A673 (cell line): ENCODE measurements around the gene ACMSD. TPM values are rescaled to one million over a fixed set of nuclear protein-coding genes. Genes with fewer than 3 reads are reported as not detected.
A peak's percentile ranks its signal among the peaks of the same experiment; 100 is the strongest.

Source experiments
- BruUV-seq: library from RNA; stranded (reverse); fragments of 400-500 nt; replicated peaks from 2 replicates; lab custom pipeline; 2021; lab: Mats Ljungman, UMichigan
- CTCF ChIA-PET: fragments of 300-600 bp; sonication (Branson Sonifier 250); formaldehyde crosslinking; loops from one replicate; lab custom pipeline; 2022; ENCODE audit warnings: antibody characterized with exemption; lab: Charles Lee
- POLR2A ChIA-PET: fragments of 300-600 bp; sonication (Branson Sonifier 250); formaldehyde crosslinking; loops from one replicate; lab custom pipeline; 2022; ENCODE audit warnings: antibody characterized with exemption; ENCODE audit not compliant: low non-redundant PET; lab: Charles Lee
- DNase-seq: peaks from one replicate; pipeline ENCODE4 v3.0.0-alpha.2; 2015; ENCODE audit warnings: low spot score
- H3K27ac ChIP-seq: fragments of 200-600 bp; sonication (generic); 2 replicates; pipeline ENCODE4 v1.5.1; 2016; ENCODE audit warnings: mixed run types, low read depth, mild to moderate bottlenecking, mixed read lengths, antibody characterized with exemption, low read length; ENCODE audit not compliant: poor library complexity, severe bottlenecking
- H3K27me3 ChIP-seq: fragments of 200-600 bp; sonication (generic); replicated peaks from 2 replicates; pipeline ENCODE4 v1.6.1; 2017; ENCODE audit warnings: mixed run types, low read depth, mild to moderate bottlenecking, mixed read lengths, antibody characterized with exemption, low read length; ENCODE audit not compliant: insufficient read depth, poor library complexity
- H3K36me3 ChIP-seq: fragments of 200-600 bp; sonication (generic); 2 replicates; pipeline ENCODE4 v1.6.1; 2016; ENCODE audit warnings: mixed run types, mild to moderate bottlenecking, mixed read lengths, antibody characterized with exemption, low read length; ENCODE audit not compliant: insufficient read depth, poor library complexity, severe bottlenecking
- H3K4me1 ChIP-seq: fragments of 200-600 bp; sonication (generic); 2 replicates; pipeline ENCODE4 v1.6.1; 2017; ENCODE audit warnings: mixed run types, mild to moderate bottlenecking, mixed read lengths, antibody characterized with exemption, low read length; ENCODE audit not compliant: insufficient read depth, poor library complexity, severe bottlenecking
- H3K4me3 ChIP-seq: fragments of 200-600 bp; sonication (generic); 2 replicates; pipeline ENCODE4 v1.5.1; 2016; ENCODE audit warnings: low read depth, mixed run types, mild to moderate bottlenecking, mixed read lengths, low read length; ENCODE audit not compliant: poor library complexity, severe bottlenecking
- H3K9me3 ChIP-seq: fragments of 200-600 bp; sonication (generic); 2 replicates; pipeline ENCODE4 v1.6.1; 2016; ENCODE audit warnings: mixed run types, low read depth, mild to moderate bottlenecking, mixed read lengths, antibody characterized with exemption, low read length; ENCODE audit not compliant: poor library complexity, severe bottlenecking
- EZH2 ChIP-seq: fragments of 200-600 bp; sonication (generic); IDR thresholded peaks from 2 replicates; pipeline ENCODE4 v1.6.1; 2017; ENCODE audit warnings: borderline replicate concordance, low read depth, mild to moderate bottlenecking, mixed read lengths, antibody characterized with exemption, low read length; ENCODE audit not compliant: poor library complexity, severe bottlenecking
- intact Hi-C: fragments of 100-400 bp; cut with micrococcal nuclease; formaldehyde crosslinking; loops from one replicate; pipeline ENCODE4 v1.10.0; 2022; ENCODE audit not compliant: unreplicated experiment
- total RNA-seq: library from RNA; stranded (reverse); gene quantifications from 2 replicates; pipeline ENCODE4 v1.2.3, GENCODE V29; 2021
- TF ChIP-seq, protein P1 (sequence below): fragments of 300-800, 200-600 bp; sonication (generic); conservative IDR thresholded peaks from 2 replicates; pipeline ENCODE4 v1.5.1; 2017; ENCODE audit warnings: low read depth, mild to moderate bottlenecking, antibody characterized with exemption, low read length, moderate library complexity, mixed read lengths

Gene ACMSD
- total RNA-seq, 1 experiment from 2014 or later = not detected

DNA sequence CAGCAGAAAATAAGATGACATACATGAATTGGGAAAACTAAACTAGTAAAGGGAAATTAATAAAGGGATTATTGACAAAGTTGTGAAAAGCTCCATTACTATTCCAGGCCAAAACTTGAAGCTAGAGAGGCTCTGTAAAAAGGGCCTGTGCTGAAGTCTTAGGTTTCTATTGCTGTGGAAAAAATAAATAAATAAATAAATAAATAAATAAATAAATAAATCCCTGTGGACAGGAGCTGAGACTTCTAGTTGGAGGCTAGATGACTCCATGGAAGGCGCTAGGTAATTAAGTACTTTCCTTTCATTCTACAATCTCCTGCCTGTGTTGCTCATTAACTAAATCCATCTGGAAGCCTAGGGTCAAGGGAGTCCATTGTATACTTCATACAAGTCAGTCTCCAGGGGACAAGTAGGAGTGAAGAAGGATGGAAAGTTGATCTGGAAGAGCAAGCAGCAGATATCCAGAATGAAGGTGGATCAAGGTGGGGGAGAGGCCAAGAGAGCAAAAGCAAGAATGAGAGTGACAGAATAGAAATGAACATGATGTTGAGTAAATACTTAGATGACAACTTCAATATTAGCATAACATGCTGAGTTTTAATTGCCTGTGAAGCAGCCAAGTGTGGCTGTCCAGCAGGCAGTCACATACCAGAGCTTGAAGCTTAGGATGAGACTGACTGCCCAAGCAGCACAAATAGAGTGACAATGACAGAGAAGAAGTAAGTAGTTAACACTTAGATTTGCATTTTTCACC is 54.0 kb downstream of the ACMSD start:
- no TSS peak for BruUV-seq
- intact Hi-C loops = no loop called here
- no peak for DNase-seq
- TF ChIP-seq EZH2 = no peak
- TF ChIP-seq, protein P1, sequence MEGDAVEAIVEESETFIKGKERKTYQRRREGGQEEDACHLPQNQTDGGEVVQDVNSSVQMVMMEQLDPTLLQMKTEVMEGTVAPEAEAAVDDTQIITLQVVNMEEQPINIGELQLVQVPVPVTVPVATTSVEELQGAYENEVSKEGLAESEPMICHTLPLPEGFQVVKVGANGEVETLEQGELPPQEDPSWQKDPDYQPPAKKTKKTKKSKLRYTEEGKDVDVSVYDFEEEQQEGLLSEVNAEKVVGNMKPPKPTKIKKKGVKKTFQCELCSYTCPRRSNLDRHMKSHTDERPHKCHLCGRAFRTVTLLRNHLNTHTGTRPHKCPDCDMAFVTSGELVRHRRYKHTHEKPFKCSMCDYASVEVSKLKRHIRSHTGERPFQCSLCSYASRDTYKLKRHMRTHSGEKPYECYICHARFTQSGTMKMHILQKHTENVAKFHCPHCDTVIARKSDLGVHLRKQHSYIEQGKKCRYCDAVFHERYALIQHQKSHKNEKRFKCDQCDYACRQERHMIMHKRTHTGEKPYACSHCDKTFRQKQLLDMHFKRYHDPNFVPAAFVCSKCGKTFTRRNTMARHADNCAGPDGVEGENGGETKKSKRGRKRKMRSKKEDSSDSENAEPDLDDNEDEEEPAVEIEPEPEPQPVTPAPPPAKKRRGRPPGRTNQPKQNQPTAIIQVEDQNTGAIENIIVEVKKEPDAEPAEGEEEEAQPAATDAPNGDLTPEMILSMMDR = no peak
- Histone ChIP-seq H3K27me3 (peaks cover 4% of the 10 kb centered on the region), H3K36me3 (no peaks in the 10 kb centered on the region), H3K9me3 (no peaks in the 10 kb centered on the region), H3K27ac (no peak overlapping the region), H3K4me1 (no peaks in the 10 kb centered on the region), H3K4me3 (no peak overlapping the region)
- ChIA-PET CTCF (no interaction called here), POLR2A (no interaction called here)

GRCh38 chr2:134897932-134898331 is 59.5 kb downstream of the ACMSD start:
- no TSS peak for BruUV-seq
- no peak overlapping the region for H3K4me3 ChIP-seq
- no peaks in the 10 kb centered on the region for H3K9me3 ChIP-seq
- no peaks in the 10 kb centered on the region for H3K4me1 ChIP-seq
- H3K36me3 ChIP-seq = no peaks in the 10 kb centered on the region
- no peak for DNase-seq
- TF ChIP-seq EZH2 = no peak
- TF ChIP-seq, protein P1 = peak; percentile 50; the same call in 1 of the 2 replicates
- ChIA-PET CTCF (interaction anchor here (1.0 kb wide), 1 partner anchor 447 kb away, joined by 3 read pairs; no protein-coding TSS in a partner anchor), POLR2A (interaction anchor here (0.6 kb wide), 1 partner anchor 63 kb away, joined by 4 read pairs; no protein-coding TSS in a partner anchor)
- intact Hi-C loops = loop anchor here (5.0 kb wide), 2 partner anchors 116 to 446 kb away; no protein-coding TSS in a partner anchor
- H3K27me3 ChIP-seq = peaks cover 4% of the 10 kb centered on the region
- no peak overlapping the region for H3K27ac ChIP-seq

- Histone ChIP-seq H3K4me1 (no peaks in the 10 kb centered on the region), H3K27me3 (peaks cover 3% of the 10 kb centered on the region), H3K27ac (no peak overlapping the region), H3K9me3 (no peaks in the 10 kb centered on the region), H3K4me3 (no peak overlapping the region), H3K36me3 (no peaks in the 10 kb centered on the region)
- intact Hi-C loops = loop anchor here (5.0 kb wide), 2 partner anchors 117 to 447 kb away; no protein-coding TSS in a partner anchor
- DNase-seq = no peak
- no TSS peak for BruUV-seq
- ChIA-PET CTCF (no interaction called here), POLR2A (no interaction called here)
- TF ChIP-seq, protein P1 = no peak
- TF ChIP-seq EZH2 = no peak
Measured at GRCh38 chr2:134899204-134899603, 60.8 kb downstream of the ACMSD start.
